Inferior parietal cortex (tissue), 1 donor: ENCODE results near the gene SCAMP4.

Source experiments
- DNase-seq: peaks from one replicate; pipeline ENCODE4 v3.0.0-alpha.2; 2016; ENCODE audit errors: extremely low spot score

Gene SCAMP4, protein sequence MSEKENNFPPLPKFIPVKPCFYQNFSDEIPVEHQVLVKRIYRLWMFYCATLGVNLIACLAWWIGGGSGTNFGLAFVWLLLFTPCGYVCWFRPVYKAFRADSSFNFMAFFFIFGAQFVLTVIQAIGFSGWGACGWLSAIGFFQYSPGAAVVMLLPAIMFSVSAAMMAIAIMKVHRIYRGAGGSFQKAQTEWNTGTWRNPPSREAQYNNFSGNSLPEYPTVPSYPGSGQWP

DNA sequence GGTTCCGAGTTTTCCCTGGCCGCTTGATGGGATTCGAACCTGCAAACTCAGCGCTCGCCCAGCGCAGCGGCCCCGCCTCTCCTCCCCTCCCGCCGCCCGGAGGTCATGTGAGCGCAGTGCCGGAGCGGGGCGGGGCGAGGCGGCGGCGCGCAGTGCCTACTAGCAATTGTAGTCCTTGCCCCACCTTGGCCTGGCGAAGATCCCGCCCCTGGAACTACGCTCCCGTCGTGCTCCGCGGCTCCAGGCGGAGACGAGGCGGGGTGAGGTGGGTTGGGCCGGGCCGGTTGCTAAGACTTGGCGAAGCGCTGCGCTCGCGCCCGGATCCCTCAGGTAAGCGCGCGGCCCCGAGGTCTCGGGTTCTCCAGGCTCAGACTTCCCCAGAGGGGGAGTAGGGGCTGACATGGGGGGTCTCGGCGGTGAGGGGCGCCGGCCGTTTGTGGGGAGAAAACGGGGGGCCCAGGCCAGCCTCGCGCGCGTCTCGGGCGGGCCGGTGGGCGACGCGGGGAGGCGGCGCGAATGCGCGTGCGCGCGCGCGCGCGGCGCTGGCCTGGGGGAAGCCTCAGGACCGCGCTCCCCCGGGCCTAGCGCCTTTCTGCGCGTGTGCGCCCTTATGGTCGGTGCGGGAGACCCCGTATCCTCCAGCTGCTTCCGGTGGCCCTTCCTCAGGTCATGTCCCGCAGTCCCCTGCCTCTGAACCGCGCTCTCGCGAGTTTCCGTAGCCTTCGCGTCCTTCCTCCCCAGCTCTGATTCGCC, at the start of gene SCAMP4, which contains the start of gene ADAT3:
SCAMP4 (plus strand) TSS at position 290 of the 753 bp plus-strand sequence. CDS start 9,621 bp downstream, outside the sequence.
ADAT3 (plus strand) TSS at position 290 of the 753 bp plus-strand sequence. CDS start 6,649 bp downstream, outside the sequence.
- DNase-seq: peak; percentile 98

DNA sequence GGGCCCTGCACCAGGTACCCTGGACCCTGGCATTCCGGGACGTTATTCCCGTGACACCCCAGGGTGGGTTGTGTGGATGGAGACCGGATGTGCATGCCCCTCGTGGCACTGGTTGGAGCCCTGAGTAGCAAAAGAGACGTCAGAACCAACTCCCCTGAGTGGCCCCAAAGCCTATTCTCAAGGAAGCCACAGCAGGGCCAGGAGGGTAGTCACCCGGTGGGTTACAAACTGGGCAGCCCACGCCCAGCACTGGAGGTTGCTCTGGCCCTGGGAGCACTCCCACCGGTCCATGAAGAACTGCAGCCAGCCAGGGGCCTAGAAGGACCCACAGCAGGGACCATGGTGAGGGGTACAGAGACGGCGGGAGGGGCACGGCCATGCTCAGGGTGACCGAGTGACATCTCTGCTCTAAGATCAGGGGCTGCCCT, 49.4 kb upstream of the SCAMP4 start:
- DNase-seq: no peak

DNA sequence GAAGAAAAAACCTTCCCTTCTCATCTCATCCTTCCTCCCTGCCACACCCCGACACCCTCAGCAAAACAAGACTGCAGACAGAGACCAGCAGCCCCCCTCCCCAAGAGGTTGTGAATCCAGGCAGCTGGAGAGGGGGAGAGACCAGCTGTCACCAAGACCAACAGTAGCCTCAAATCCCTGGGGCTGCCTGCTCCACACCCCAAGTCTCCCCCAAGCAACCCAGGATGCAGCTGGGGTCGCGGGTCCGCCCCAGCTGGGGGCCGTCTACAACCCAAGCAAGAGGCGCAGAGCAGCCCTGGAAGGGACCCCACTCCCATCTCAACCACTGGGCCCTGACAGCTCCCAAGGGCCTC, 48.9 kb upstream of the SCAMP4 start:
- no peak for DNase-seq

DNA sequence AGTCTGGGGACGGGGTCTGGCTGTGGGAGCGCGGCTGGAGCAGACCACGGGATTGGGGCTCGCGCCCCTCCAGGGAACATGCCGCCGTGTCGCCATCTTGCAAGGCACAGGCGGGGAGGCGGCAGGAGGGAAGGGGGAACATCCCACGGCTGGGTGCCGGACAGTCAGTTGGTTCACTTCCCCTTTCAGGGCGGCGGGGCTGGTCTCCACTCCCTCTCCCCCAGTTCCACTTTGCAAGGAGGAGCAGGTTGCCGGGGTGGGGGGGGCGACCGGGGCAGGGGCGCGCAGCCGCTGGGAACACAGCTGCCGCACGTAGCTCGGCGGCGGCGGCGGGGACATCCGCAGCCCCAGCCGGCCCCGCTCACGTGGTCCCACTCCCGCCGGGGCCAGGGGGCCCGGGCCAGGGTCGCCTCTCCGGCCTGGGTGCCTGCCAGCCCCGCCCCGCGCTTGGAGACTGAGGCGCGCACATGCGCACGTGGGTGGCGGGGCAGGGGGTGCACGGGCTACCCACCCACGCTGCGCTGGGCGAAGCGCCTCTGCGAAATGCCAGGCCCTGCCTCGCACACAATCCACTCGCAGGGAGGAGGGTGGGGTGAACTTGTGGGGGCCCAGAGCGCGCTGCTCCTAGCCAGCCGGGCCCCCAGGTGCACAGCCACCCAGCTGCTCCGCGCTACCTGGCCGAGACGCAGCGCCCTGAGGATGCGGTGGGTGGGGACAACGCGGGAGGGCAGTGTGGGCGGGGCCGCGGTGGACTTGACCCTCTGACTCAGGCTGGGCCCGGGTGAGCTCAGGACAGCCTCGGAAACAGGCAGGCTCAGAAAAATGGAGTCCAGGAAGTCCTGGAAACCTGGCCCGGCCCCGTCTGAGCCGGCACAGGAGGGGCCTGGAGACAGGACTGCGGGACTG, 48.2 kb upstream of the SCAMP4 start:
- no peak for DNase-seq

DNA sequence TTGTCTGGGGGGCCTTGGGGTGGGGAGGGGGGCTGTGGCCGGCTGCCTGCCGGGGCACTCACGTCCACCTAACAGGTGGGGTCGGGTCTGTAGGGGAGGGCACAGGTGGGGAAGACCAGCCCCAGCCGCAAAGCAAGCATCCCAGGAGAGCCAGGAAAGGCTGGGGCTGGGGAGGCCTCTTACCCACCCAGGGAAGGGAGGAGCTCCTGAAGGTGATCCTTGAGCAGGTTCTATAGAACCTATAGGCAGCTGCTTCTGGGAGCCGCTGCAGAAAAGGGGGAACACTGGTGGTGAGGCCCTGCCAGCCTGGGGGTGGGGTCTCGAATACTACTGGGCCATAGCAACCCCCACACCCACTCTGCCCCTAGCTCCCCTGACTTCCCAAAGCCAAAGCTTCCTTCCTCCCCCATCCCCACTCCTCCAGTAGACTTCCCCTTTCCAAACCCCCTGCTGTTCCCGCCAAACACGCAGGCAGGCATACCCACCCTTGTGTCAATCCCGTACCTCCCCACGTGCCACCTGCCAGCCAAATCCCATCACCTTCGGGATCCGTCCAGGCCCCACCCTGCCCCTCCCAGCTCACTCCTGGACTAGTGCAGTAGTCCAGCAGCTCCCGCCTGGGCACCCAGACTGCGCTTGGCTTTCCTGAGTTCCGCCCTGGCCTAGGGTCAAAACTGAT, 47.4 kb upstream of the SCAMP4 start:
- no peak for DNase-seq

DNA sequence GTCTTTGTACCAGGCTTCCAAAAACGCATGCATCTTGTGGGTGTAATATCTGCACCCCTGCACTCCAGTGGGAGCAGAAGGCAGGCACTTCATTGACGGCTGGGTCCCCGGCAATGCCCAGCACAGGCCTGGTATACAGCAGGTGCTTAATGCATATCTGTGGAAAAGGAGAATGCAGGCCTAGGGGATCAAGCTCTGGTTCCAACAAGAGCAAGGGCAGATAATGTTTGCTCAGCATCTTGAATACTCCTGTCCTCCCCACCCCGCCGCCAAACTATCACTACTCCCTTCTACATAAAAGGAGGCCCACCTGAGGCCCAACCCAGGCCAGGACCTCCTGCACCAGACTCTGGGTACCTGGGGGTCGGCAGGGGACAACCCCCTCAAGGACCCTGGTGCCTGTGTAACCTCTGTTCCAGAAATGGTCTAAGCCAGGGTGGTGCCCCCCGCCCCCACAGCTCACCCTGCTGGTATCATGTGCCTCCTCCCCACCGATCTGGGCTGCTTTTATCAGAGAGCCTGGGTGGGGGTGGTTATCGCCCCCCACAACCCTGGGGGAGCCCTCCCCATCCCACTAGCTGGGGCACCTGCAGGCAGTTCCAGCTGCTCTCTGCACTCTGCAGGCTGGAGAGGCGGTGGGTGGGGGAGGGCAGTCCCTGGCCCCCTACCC, 46.7 kb upstream of the SCAMP4 start:
- no peak for DNase-seq

DNA sequence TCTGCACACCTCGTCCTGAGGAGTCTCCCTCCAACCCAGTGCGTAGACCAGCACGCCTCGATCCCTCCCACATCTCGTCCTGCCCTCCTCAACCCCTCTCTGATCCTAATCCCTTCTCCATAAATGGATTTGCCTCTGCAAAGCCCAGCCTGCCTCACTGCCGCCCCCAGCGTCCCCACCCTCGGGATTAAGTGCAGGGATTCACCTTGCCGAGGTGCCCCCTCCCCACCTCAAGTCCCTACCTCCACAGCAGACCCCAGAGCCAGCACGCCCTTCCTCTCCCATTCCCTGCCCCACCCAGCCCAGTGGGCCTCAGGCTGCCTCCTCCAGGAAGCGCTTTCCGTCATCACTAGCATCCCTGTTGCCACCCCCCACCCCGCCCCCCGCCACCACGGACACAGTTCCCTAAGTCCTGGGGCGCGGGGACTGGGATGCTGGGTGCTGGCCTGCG, 45.8 kb upstream of the SCAMP4 start:
- no peak for DNase-seq

DNA sequence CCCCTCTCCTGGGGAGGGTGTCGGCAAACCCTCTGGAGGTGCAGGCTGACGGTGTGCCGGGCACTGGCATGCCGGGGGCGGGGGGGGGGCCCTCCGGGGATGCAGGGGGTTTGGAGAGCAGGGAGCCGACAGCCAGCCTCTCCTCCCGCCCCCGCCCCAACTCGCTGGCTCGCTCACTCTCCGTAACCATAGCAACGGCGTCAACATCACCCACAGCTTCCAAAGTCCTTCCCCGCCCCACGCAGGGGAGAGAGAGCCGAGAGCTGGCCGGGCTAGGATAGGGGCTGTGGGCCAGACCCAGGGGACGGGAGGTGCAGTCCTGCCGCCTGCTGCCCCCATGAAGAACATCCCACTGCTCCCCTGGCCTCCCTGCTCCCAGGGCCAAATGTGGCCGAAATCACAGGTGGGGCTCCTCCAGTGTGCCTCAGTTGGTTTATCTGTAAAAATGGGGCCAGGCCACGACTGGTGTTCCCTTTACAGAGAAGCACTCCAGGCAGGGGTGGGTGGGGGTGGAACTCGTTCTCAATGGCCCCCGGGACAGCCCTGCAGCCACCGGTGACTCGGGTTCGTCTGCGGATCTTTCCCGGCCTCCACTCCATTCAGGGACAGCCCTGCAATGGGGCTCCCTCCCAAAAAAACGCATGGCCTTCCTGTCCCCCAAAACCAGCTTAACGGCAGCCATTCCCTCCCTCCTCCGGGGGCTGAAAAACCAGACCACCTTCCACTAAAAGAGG, 45.0 kb upstream of the SCAMP4 start:
- DNase-seq: peak; percentile 50

DNA sequence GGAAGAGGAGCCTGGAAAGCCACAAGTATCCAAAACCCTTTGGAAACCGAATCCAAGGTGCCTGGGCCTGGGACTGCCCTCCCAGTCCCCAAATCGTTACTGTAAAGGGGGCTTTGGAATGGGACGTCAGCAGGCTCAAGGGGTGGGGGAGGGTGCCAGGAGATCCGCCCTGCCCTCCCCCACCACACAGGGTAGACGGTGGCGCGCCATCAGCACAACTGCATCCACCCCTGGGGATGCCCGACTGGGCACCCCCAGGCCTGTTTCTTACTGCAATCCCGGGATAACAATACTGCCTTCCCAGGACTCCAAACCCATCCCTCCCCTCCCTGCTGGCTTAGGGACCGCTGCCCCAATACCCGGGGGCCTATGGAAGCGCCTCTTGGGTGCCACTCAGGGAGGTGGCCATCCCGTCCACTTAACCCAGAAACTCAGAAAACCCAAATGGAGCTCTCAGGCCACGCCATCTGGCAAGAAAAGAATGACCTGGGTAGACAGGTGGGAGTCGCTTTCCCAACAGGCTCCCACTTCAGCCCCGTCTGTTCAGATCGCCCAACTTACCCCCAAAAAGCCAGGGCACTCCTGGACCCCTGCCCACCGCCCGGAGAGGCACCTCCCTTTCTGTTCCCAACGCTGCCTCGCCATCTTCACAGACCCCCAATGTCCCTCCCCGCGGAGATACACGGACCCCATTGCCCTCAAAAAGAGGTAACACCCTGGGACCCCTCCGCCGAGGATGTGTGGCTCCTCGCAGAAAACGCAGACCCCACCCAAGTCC, 44.2 kb upstream of the SCAMP4 start:
- DNase-seq: peak; percentile 2

DNA sequence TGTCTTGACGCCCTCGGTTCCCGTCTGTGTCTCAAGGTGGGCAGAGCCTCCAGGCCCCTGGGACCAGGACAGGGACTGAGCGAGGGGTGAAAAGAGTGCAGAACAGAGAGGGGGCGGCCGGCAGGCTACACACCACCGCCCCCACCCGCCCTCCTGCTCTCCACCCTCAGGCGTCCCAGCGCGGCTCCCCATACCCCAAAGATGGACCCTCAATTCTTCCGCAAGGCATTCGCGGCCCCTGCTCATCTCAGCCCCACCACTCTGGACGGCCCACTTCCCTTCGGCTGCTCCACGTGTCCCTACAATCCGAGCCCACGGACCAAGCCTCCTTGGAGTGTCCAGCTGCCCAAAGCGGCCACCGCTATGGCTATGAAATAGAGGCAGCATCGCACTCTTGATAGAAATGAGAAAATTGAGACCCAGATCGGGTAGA, 43.6 kb upstream of the SCAMP4 start:
- no peak for DNase-seq

DNA sequence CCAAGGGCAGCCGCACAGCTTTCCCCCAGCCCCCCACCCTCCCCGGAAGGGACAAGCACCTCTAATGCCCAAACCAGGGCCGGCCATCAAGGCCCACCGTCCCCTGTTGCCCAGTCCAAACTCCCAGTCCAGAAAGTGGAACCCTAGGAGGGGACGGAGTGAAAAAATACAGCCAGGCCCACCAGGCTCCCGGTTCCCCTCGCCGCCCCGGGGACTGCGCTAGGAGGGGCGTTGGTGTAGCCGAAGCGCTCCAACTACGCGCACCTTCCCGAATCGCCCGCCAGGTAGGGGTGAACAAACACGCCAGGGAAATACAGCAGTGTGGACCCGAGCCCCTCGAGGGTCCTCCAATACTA, 43.2 kb upstream of the SCAMP4 start:
- no peak for DNase-seq

DNA sequence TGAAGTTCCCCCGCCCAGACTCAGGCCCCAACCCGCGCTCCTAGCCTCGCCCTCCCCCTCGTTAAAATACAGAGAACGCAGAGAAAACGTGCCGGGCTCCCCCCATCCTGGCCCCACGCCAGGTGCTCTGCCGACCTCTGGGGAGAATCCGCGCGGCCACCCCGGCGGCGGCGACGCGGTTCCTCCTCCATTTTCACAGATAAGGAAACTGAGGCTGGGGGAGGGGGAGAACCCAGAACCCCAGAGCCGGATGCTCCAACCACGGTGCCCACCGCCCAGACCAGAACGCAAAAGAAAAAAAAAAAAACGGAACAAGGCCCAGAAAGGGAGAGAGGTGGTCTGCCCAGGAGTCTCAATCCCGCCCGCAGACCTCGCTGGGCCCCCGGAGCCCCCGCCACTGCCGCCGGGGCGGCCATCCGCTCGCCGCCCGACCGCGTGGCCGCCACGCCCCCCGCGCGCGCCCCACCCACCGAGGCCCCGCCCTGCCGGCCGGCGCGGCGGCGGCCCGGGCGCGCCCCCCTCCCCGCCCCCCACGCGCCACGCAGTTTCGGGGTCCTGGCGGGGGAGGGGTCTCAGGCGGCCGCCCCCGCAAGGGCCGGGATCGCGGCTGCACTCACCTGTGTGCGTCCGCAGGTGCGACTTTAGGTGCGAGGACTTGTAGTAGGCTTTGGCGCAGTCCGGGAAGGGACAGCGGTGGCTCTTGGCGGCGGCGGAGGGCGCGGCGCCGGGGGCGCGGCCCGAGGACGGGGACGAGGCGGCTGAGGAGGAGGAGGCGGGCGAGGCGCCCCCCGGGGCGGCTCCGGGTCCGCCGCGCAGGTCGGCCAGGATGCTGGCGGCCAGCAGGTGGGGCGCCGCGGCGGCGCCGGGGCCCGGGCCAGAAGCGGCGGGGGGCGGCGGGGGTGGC, 42.5 kb upstream of the SCAMP4 start:
- DNase-seq: no peak

DNA sequence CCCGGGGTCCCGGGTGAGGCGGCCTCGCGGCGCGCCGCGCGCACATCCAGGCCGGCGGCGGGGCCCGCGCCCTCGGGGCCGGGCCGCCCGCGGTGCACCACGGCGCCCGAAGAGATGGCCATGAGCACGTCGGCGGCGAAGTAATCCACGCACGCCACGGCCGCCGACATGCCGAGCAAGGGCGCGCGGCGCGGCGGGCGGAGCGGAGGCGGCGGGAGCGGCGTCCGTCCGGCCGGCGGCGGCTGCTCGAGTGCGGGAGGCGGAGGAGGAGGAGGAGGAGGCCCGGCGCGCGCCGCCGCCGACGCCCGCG, 41.9 kb upstream of the SCAMP4 start, which contains the start of gene KLF16:
KLF16 (minus strand) TSS at position 252 of the 310 bp plus-strand sequence; CDS start at position 170, 82 bp downstream.
- DNase-seq: no peak

DNA sequence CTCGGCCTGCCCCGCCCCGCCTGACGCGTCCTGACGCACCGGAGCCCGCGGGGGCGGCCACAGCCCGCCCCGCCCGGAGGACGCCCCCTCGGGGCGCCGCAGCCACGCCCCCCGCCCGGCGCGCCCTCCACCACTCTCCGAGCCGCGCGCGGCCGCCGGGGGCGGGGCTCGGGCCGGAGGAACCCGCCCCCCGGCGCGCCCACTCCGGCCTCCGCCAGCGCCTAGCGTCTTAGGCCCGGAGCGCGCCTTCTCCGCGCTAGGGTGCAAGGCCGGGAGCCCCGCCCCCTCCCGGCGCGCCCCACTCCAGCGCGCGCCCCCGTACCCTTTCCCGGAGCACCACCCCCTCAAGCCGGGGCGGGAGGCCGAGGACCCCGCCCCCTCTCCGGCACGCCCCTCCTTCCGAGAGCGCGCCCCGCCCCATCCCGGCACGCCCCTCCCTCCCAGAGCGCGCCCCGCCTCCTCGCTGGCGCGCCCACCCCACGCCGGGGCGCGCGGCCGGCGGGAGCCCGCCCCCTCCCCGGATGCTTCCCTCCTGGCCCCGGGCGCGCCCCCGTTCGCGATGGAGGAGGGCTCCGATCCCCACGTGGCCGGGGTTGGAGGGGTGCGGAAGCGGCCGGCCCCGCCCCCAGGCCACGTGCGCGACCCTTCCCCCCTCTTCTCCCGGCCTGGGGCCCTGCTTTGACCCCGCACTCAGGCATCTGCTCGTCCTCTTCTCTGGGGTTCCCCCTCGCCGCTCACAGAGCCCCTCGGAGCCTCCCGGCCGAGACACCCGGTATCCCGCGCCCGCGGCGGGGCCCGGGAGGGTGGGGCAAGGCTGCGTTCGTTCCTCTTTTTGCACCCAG, 41.3 kb upstream of the SCAMP4 start:
- no peak for DNase-seq

DNA sequence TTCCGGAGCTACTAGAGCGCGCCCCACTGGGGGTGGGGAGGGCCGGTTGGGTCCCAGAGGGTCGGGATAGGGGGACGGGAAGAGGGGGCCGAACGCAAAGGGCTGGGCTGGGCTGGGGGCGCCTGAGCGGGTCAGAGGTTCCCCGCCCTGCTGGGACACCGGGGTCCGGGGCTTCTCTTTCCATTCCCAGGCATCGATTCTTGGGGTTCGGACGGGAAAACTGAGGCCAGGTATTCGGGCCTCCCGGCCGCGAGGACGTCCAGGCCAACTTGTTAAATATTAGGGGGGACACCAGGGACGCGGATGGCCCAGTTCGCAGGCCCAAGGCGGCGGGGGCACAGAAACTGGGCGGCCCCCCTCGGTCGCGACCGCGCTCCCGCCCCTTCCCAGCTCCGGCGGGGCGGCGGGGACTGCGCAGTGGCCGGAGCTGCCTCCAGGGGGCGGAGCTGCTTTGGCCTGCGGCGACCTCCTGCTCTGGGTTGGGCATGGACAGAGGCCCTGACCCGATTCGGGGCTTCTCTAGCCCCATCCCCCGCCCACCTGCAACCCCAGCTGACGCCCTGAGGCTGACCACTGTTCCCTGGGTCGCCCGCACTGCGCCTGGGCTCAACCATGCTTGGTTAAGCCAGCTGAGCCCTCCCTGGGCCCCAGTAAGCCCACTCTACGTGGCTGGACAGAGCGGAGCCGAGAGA, 40.6 kb upstream of the SCAMP4 start:
- no peak for DNase-seq

DNA sequence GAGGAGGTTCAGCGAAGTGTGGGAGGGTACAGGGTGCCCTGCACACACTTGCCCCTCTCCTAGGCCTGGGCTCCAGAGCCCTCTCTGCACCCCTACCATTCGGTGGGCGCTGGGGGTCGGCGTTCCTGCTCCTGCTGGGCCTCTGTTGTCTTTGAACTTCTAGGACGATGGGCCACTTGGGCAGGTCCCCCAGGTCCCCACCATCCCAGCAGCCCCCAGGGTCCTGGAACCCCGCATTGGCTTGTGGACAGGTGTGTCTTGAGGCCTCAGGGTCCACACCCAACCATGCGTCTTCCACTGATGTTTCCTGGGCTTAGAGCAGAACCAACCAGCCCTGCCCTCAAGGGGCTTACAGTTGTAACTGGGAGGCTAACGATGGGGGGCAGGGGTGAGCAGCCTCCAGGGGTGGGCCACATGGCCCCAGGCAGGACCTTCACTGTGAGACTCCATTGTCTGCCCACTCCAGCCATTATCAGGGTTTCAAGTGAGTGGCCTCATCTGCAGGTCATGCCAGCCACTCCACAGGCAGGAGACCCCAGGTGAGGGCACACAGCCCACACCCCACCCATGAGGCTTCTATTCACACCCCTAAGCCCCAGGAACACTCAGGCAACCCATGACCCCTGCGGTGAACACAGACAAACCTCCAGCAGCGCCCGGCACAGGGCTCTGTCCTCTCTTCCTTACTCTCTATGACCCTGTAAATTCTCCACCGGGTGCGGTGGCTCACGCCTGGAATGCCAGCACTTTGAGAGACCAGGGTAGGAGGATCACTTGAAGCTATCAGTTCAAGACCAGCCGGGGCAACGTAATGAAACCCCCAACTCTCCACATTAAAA, 39.8 kb upstream of the SCAMP4 start:
- DNase-seq: no peak
